HEK293 (cell line): ENCODE data around the gene MAGI2.

ENCODE experiments used
- CTCF ChIA-PET: fragments of 350-600 bp; formaldehyde crosslinking; extraction: SDS; loops from one replicate; lab custom pipeline; 2021; ENCODE audit warnings: antibody characterized with exemption; lab: Yijun Ruan, JAX
- POLR2A ChIA-PET: fragments of 300-600 bp; formaldehyde crosslinking; extraction: SDS; loops from one replicate; lab custom pipeline; 2020; ENCODE audit warnings: antibody characterized with exemption, inconsistent platforms; lab: Yijun Ruan, JAX
- H3K27ac ChIP-seq: fragments of 200-500 bp; sonication (Bioruptor generic); 2 replicates; pipeline ENCODE4 v1.5.1; 2014; ENCODE audit warnings: low read depth, low read length, control low read depth, inconsistent platforms; ENCODE audit errors: extremely low read depth
- H3K36me3 ChIP-seq, 2 experiments: fragments of 200-500 bp in 1 of 2; sonication (Bioruptor generic) in 1 of 2; 1 replicate in 1 of 2; 2 replicates in 1 of 2; pipeline ENCODE4 v1.5.1; 2014 to 2017; ENCODE audit warnings: inconsistent platforms in 2 of 2, low read length in 2 of 2; ENCODE audit not compliant: control insufficient read depth in 2 of 2, insufficient read depth in 1 of 2
- H3K4me1 ChIP-seq: fragments of 200-500 bp; sonication (Bioruptor generic); 2 replicates; pipeline ENCODE4 v1.5.1; 2014; ENCODE audit warnings: mild to moderate bottlenecking, low read length, inconsistent platforms; ENCODE audit not compliant: control insufficient read depth, insufficient read depth
- H3K4me3 ChIP-seq: 2 replicates; pipeline ENCODE4 v1.5.1; 2011; ENCODE audit warnings: low read depth, mild to moderate bottlenecking, control low read depth, low read length, moderate library complexity
- H3K9me3 ChIP-seq: fragments of 200-500 bp; sonication (Bioruptor generic); 2 replicates; pipeline ENCODE4 v1.5.1; 2014; ENCODE audit warnings: low read depth, low read length, inconsistent platforms; ENCODE audit not compliant: control insufficient read depth, insufficient read depth
- EGR2 ChIP-seq: fragments of 450-650 bp; formaldehyde crosslinking; IDR thresholded peaks from 2 replicates; pipeline ENCODE4 v1.5.1; 2016; ENCODE audit warnings: low read depth, missing biosample characterization, missing genetic modification characterization
- GFI1B ChIP-seq: fragments of 450-650 bp; formaldehyde crosslinking; IDR thresholded peaks from 2 replicates; pipeline ENCODE4 v1.5.1; 2016; ENCODE audit warnings: missing biosample characterization, missing genetic modification characterization
- OSR2 ChIP-seq: fragments of 450-650 bp; formaldehyde crosslinking; IDR thresholded peaks from 2 replicates; pipeline ENCODE4 v1.5.1; 2016; ENCODE audit warnings: missing biosample characterization, missing genetic modification characterization
- SCRT2 ChIP-seq: fragments of 450-650 bp; formaldehyde crosslinking; IDR thresholded peaks from 2 replicates; pipeline ENCODE4 v1.5.1; 2016; ENCODE audit warnings: missing biosample characterization, missing genetic modification characterization
- ZBTB20 ChIP-seq: fragments of 450-650 bp; formaldehyde crosslinking; IDR thresholded peaks from 2 replicates; pipeline ENCODE4 v1.5.1; 2016; ENCODE audit warnings: missing biosample characterization, missing genetic modification characterization
- ZFHX2 ChIP-seq: fragments of 450-650 bp; formaldehyde crosslinking; conservative IDR thresholded peaks from 2 replicates; pipeline ENCODE4 v1.5.1; 2016; ENCODE audit warnings: missing biosample characterization, missing genetic modification characterization
- ZNF114 ChIP-seq: fragments of 450-650 bp; formaldehyde crosslinking; IDR thresholded peaks from 2 replicates; pipeline ENCODE4 v1.5.0; 2017; ENCODE audit warnings: missing biosample characterization, missing genetic modification characterization
- ZNF211 ChIP-seq: fragments of 450-650 bp; formaldehyde crosslinking; IDR thresholded peaks from 2 replicates; pipeline ENCODE4 v1.5.1; 2016; ENCODE audit warnings: low read depth, missing biosample characterization, missing genetic modification characterization
- ZNF239 ChIP-seq: fragments of 450-650 bp; formaldehyde crosslinking; IDR thresholded peaks from 2 replicates; pipeline ENCODE4 v1.5.1; 2016; ENCODE audit warnings: missing biosample characterization, missing genetic modification characterization
- ZNF366 ChIP-seq: fragments of 450-650 bp; formaldehyde crosslinking; conservative IDR thresholded peaks from 2 replicates; pipeline ENCODE4 v1.5.1; 2016; ENCODE audit warnings: missing biosample characterization, missing genetic modification characterization
- ZNF394 ChIP-seq: fragments of 450-650 bp; formaldehyde crosslinking; IDR thresholded peaks from 2 replicates; pipeline ENCODE4 v1.5.1; 2016; ENCODE audit warnings: missing biosample characterization, missing genetic modification characterization, mild to moderate bottlenecking, moderate library complexity, borderline replicate concordance
- ZNF664 ChIP-seq: fragments of 450-650 bp; formaldehyde crosslinking; IDR thresholded peaks from 2 replicates; pipeline ENCODE4 v1.5.1; 2016; ENCODE audit warnings: missing biosample characterization, missing genetic modification characterization
- ZNF747 ChIP-seq: fragments of 450-650 bp; formaldehyde crosslinking; IDR thresholded peaks from 2 replicates; pipeline ENCODE4 v1.5.1; 2016; ENCODE audit warnings: missing biosample characterization, missing genetic modification characterization
- ZNF768 ChIP-seq: fragments of 450-650 bp; formaldehyde crosslinking; IDR thresholded peaks from 2 replicates; pipeline ENCODE4 v1.5.1; 2018; ENCODE audit warnings: missing biosample characterization, mild to moderate bottlenecking, missing genetic modification characterization
- ZSCAN23 ChIP-seq: fragments of 450-650 bp; formaldehyde crosslinking; IDR thresholded peaks from 2 replicates; pipeline ENCODE4 v1.5.1; 2016; ENCODE audit warnings: missing biosample characterization, missing genetic modification characterization
- TF ChIP-seq, protein P1 (sequence below): fragments of 450-650 bp; IDR thresholded peaks from 2 replicates; pipeline ENCODE4 v1.5.1; 2018; ENCODE audit warnings: missing biosample characterization, missing genetic modification characterization
- TF ChIP-seq, protein P2 (sequence below): fragments of 450-650 bp; formaldehyde crosslinking; IDR thresholded peaks from 2 replicates; pipeline ENCODE4 v1.5.1; 2016; ENCODE audit warnings: missing biosample characterization, missing genetic modification characterization, low read depth
- TF ChIP-seq, protein P3 (sequence below): fragments of 450-650 bp; formaldehyde crosslinking; IDR thresholded peaks from 2 replicates; pipeline ENCODE4 v1.5.1; 2016; ENCODE audit warnings: missing biosample characterization, missing genetic modification characterization
- TF ChIP-seq, protein P4 (sequence below): fragments of 450-650 bp; formaldehyde crosslinking; IDR thresholded peaks from 2 replicates; pipeline ENCODE4 v1.5.1; 2017; ENCODE audit warnings: missing biosample characterization, missing genetic modification characterization
- TF ChIP-seq, protein P5 (sequence below): fragments of 450-650 bp; formaldehyde crosslinking; IDR thresholded peaks from 2 replicates; pipeline ENCODE4 v1.5.1; 2016; ENCODE audit warnings: missing biosample characterization, missing genetic modification characterization, low read depth

MAGI2 gene

DNA sequence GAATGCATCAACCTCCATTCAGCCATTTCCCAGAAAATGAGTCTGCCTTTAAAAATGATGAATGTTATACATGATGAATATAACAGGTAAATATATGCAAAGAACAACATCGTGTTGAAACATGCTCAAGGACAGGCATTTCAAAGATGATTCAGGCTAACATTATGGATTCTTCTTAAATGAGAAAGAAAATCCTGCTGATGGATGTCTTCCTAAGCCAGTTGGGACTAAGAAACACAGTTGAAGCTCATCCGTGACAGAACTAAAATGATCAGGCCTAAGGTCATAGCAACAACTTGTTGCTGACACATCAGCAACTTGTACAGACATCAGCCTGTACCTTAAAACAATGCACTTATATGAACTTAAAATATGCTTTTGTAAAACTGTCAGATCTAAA lies 267.9 kb downstream of the MAGI2 start:
- CTCF ChIA-PET, result interaction anchor here (1.4 kb wide), 1 partner anchor 9 kb away, joined by 4 read pairs; no protein-coding TSS in a partner anchor
- H3K9me3 ChIP-seq, result no peaks in the 10 kb centered on the region
- no peak overlapping the region for H3K27ac ChIP-seq
- H3K4me1 ChIP-seq, result no peaks in the 10 kb centered on the region
- TF ChIP-seq ZNF114 (tag by site-specific recombination), result no peak
- no peak for TF ChIP-seq ZSCAN23 (tag by site-specific recombination)
- peak; percentile 50 for TF ChIP-seq SCRT2 (tag by site-specific recombination)
- TF ChIP-seq, all 188 proteins: peak for 1
- Histone ChIP-seq H3K4me3 (no peak overlapping the region), H3K36me3 (no peaks in the 10 kb centered on the region)
- POLR2A ChIA-PET, result no interaction called here

DNA sequence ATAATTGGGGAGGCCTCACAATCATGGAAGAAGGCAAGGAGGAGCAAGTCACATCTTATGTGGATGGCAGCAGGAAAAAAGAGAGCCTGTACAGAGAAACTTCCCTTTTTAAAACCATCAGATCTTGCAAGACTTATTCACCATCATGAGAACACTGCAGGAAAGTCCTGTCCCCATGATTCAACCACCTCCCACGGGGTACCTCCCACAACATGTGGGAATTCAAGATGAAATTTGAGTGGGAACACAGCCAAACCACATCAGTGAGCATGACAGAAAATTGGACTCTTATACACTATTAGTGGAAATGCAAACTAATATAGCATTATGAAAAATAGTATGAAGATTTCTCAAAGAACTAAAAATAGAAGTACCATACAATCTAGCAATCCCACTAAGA lies 271.2 kb downstream of the MAGI2 start:
- POLR2A ChIA-PET, result no interaction called here
- Histone ChIP-seq H3K9me3 (no peaks in the 10 kb centered on the region), H3K4me1 (no peaks in the 10 kb centered on the region), H3K4me3 (no peak overlapping the region), H3K27ac (no peak overlapping the region), H3K36me3 (no peaks in the 10 kb centered on the region)
- TF ChIP-seq ZFHX2 (tag by site-specific recombination) (peak; percentile 72), EGR2 (tag by site-specific recombination) (peak; percentile 51; the same call in 1 of the 2 replicates)
- TF ChIP-seq, protein P1, sequence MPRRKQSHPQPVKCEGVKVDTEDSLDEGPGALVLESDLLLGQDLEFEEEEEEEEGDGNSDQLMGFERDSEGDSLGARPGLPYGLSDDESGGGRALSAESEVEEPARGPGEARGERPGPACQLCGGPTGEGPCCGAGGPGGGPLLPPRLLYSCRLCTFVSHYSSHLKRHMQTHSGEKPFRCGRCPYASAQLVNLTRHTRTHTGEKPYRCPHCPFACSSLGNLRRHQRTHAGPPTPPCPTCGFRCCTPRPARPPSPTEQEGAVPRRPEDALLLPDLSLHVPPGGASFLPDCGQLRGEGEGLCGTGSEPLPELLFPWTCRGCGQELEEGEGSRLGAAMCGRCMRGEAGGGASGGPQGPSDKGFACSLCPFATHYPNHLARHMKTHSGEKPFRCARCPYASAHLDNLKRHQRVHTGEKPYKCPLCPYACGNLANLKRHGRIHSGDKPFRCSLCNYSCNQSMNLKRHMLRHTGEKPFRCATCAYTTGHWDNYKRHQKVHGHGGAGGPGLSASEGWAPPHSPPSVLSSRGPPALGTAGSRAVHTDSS (tag by site-specific recombination), result no peak
- CTCF ChIA-PET, result interaction anchor here (0.5 kb wide), 1 partner anchor 12 kb away, joined by 3 read pairs; no protein-coding TSS in a partner anchor

DNA sequence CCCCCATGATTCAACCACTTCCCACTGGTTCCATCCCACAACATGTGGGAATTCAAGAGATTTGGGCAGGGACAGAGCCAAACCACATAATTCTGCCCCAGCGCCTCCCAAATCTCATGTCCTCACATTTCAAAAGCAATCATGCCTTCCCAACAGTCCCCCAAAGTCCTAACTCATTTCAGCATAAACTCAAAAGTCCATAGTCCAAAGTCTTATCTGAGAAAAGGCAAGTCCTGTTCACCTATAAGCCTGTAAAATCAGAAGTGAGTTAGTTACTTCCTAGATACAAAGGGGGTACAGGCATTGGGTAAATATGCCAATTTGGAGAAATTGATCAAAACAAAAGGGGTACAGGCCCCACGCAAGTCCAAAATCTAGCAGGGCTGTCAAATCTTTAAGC lies 272.9 kb downstream of the MAGI2 start:
- H3K9me3 ChIP-seq, result no peaks in the 10 kb centered on the region
- no peak overlapping the region for H3K4me3 ChIP-seq
- H3K36me3 ChIP-seq, result no peaks in the 10 kb centered on the region
- CTCF ChIA-PET, result no interaction called here
- POLR2A ChIA-PET, result no interaction called here
- no peaks in the 10 kb centered on the region for H3K4me1 ChIP-seq
- H3K27ac ChIP-seq, result no peak overlapping the region
- TF ChIP-seq ZNF664 (tag by site-specific recombination) (no peak), GFI1B (tag by site-specific recombination) (no peak), ZNF239 (no peak), ZNF211 (tag by site-specific recombination) (no peak), ZNF366 (tag by site-specific recombination) (no peak), OSR2 (tag by site-specific recombination) (no peak), ZNF747 (tag by site-specific recombination) (no peak), ZNF768 (tag by site-specific recombination) (no peak), ZBTB20 (tag by site-specific recombination) (no peak), ZNF394 (no peak)
- TF ChIP-seq, protein P2, sequence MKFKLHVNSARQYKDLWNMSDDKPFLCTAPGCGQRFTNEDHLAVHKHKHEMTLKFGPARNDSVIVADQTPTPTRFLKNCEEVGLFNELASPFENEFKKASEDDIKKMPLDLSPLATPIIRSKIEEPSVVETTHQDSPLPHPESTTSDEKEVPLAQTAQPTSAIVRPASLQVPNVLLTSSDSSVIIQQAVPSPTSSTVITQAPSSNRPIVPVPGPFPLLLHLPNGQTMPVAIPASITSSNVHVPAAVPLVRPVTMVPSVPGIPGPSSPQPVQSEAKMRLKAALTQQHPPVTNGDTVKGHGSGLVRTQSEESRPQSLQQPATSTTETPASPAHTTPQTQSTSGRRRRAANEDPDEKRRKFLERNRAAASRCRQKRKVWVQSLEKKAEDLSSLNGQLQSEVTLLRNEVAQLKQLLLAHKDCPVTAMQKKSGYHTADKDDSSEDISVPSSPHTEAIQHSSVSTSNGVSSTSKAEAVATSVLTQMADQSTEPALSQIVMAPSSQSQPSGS (tag by site-specific recombination), result no peak
- TF ChIP-seq, protein P3, sequence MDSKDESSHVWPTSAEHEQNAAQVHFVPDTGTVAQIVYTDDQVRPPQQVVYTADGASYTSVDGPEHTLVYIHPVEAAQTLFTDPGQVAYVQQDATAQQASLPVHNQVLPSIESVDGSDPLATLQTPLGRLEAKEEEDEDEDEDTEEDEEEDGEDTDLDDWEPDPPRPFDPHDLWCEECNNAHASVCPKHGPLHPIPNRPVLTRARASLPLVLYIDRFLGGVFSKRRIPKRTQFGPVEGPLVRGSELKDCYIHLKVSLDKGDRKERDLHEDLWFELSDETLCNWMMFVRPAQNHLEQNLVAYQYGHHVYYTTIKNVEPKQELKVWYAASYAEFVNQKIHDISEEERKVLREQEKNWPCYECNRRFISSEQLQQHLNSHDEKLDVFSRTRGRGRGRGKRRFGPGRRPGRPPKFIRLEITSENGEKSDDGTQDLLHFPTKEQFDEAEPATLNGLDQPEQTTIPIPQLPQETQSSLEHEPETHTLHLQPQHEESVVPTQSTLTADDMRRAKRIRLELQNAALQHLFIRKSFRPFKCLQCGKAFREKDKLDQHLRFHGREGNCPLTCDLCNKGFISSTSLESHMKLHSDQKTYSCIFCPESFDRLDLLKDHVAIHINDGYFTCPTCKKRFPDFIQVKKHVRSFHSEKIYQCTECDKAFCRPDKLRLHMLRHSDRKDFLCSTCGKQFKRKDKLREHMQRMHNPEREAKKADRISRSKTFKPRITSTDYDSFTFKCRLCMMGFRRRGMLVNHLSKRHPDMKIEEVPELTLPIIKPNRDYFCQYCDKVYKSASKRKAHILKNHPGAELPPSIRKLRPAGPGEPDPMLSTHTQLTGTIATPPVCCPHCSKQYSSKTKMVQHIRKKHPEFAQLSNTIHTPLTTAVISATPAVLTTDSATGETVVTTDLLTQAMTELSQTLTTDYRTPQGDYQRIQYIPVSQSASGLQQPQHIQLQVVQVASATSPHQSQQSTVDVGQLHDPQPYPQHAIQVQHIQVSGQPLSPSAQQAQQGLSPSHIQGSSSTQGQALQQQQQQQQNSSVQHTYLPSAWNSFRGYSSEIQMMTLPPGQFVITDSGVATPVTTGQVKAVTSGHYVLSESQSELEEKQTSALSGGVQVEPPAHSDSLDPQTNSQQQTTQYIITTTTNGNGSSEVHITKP (tag by site-specific recombination), result no peak
- TF ChIP-seq, protein P4, sequence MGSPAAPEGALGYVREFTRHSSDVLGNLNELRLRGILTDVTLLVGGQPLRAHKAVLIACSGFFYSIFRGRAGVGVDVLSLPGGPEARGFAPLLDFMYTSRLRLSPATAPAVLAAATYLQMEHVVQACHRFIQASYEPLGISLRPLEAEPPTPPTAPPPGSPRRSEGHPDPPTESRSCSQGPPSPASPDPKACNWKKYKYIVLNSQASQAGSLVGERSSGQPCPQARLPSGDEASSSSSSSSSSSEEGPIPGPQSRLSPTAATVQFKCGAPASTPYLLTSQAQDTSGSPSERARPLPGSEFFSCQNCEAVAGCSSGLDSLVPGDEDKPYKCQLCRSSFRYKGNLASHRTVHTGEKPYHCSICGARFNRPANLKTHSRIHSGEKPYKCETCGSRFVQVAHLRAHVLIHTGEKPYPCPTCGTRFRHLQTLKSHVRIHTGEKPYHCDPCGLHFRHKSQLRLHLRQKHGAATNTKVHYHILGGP (tag by site-specific recombination), result no peak
- TF ChIP-seq, protein P5, sequence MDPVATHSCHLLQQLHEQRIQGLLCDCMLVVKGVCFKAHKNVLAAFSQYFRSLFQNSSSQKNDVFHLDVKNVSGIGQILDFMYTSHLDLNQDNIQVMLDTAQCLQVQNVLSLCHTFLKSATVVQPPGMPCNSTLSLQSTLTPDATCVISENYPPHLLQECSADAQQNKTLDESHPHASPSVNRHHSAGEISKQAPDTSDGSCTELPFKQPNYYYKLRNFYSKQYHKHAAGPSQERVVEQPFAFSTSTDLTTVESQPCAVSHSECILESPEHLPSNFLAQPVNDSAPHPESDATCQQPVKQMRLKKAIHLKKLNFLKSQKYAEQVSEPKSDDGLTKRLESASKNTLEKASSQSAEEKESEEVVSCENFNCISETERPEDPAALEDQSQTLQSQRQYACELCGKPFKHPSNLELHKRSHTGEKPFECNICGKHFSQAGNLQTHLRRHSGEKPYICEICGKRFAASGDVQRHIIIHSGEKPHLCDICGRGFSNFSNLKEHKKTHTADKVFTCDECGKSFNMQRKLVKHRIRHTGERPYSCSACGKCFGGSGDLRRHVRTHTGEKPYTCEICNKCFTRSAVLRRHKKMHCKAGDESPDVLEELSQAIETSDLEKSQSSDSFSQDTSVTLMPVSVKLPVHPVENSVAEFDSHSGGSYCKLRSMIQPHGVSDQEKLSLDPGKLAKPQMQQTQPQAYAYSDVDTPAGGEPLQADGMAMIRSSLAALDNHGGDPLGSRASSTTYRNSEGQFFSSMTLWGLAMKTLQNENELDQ (tag by site-specific recombination), result no peak
